CD4-positive, alpha-beta T cell treated with Interleukin-10 for 1 hour (primary cell): ENCODE measurements around the gene SYNGR2.
"Not testable (repeated sequence)": the region's sequence is repeated elsewhere in the genome, so short reads cannot be mapped to it uniquely, and the experiment has no call there.

Source experiments
- DNase-seq: peaks from one replicate; pipeline ENCODE4 v3.0.0-alpha.2; 2020

Gene SYNGR2

DNA sequence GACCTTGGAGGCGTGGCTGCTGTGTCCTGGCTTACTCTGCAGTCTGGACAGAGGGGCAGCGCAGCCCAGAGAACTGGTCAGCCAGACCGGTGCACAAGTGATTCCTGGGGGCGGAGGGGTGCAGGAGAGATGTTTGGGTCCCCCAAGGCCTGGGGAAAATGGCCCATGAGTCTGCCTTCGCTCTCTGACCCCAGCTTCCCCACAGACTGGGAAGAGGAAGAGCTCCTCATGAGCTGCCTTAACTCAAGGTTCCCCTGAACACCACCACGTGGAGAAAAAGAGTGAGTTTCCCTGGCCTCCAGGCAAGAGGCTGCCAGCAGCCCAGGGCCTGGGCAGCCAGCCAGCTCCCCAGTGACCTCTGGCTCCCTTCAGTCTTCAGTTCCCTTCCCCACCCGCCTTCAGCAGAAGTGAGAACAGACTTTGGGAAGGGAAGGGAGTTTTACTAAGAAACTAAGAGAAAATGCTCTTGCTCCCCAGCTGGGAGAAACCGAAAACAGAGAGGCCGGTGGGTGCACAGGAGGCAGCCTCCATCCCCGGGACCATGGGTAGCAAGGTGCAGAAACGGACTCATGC, 24.1 kb upstream of the SYNGR2 start:
- DNase-seq: no peak

DNA sequence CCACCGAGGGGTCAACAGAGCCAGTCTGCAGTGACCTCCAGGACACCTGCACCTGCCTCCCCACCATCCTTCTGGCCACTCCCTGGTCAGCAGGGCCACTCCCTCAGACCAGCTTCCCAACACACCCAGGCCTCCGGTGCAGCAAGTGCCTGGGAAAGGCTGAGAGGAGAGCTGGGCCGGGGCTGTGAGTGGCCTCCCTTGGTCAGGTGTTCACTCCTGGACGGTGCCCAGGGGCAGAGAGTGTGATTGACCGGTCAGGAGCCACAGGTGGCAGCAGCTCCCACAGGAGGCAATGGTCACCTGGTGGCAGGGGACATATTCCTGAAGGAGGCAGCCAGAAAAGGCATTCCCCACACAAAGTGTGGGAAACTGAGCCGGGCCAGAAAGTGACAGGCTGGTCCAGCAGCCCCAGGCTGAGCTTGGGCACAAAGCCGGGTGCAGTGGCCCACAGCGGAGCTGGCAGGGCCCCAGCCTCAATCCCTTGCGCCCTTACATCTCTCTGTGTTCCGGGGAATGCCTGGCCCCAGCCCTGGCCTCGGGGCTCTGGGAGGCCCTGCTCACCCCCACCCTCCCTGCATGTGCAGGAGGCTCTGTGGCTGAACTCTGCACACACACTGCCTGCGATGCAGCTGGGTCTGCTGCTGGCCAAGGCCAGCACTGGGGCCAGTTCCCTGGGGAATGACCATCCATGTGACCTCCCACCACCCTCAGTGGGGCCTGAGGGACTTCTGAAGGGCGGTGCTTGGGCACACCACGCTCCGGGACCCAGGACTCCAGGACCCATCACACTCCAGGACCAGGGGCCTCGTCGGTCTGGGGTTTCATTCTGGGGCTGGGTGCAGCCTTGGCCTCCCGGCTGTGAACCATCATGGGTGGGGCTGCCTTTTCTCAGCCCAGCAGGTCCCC, 23.4 kb upstream of the SYNGR2 start:
- no peak for DNase-seq

DNA sequence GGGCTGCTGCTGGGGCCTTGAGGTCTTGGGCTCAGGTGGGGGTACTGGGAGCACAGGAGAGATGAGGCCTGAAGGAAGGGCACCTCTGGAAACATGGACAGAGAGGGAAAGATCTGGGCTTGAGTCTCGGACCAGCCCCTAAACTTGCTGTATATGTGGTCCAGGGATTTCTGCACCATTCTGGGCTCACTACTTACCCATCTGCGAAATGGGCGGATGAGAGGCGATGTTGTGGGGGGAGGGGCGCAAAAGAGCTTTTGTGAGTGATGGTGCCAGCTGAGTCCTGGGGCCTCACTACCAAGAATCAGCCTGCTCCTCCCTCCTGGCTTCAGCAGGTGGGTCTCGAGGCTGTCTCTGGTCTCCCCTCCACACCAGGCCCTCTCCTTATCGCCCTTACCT, 21.9 kb upstream of the SYNGR2 start:
- no peak for DNase-seq

DNA sequence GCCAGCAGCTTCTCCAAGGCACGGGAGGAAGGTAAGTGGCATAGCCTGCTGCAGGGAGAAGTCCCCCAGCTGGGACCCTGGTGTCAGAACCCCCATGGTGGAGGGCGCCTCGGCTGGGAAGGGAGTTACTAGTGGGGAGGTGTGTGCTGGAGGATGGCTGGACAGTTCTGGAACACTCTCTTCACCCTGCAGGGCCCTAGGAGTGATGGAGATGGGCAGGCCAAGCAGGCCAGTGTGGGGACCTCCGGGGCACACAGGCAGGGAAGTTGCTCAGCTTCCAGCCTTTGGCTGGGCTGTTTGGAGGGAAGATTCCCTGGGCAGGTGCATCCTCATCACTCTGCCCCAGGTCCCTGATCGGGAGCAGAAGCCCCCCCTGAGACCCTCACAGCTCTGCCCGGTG, 21.5 kb upstream of the SYNGR2 start:
- no peak for DNase-seq

DNA sequence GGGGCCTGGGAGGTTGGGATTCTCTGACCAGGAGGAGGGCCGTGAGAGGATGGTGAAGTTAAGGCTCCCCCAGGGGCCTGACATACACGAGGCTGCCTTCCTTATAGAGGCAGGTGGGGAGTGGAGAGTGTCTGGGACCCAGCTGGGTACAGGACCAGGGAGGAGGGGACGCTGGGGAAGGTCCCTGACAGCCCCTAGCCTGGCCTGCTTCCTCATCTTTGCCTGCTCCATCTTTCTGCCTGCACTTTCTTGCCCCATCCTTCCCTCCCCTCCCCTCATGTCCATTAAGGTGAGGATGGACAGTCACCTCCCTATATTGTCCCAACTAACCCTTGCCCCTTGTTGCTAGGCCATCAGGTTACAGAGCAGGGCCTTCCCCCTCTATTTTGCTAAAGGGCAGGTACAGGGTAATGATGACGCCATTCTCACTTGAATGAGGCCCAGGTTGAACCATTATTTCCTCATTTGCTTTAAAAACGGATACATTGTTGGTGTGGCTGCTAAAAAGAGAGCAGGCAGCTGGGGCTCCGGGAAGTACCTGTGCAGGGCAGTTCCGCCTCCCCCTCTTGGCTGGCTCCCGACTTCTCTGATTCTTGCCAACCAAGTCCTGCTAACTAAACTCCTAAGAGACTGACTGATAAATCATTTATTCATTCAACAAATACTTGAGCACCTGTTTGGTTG, 20.9 kb upstream of the SYNGR2 start:
- no peak for DNase-seq

DNA sequence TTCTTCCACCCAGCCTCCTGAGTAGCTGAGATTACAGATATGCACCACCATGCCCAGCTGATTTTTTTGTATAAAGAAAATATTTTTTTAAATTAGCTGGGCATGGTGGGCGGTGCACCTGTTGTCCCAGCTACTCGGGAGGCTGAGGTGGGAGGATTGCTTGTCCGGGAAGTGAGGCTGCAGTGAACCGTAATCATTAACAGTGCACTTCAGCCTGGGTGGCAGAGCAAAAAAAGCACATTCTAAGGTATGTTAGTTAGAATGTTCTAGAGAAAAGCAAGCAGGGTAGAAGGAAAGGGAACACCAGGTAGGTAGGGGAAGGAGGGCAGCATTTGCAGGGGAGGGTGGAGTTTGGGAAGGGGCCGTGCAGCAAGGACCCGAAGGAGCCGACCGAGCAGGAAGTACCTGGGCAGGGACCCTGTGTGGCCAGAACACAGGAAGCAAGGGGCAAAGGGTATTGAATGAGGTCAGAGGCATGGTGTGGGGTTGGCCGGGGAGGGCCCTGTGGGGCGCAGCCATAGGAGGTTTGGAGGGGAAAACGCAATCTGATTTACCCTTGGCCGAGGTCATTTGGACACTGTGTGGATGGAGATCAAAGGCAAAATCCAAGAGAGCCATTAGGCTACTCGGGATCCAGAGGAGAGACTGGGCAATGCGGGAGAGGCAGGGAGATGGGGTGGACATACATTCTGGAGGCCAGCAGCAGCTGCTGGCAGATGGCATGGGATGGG, 19.9 kb upstream of the SYNGR2 start:
- no peak for DNase-seq

DNA sequence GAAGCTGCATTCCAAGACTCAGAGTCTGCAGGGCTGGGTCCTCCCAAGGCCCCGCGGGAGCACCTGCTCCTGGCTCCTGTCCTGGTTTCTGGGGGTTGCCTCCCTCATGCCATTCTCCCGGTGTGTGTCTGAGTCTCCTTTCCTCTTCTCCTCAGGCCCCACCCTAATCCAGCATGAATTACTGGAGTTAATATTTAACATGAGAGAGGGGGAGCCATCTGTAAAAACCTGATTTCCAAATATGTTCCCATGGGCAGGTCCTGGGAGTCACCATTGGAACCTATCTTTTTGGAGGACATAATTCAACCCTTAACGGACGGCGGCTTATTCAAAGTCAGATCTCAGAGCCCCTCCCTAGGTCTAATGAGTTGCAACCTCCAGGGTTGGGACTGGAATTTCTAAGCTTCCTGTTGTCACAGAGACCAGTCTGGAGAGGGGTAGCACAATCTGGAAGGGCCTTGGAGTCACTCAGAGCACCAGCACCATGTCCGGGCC, 16.8 kb upstream of the SYNGR2 start:
- DNase-seq: no peak

DNA sequence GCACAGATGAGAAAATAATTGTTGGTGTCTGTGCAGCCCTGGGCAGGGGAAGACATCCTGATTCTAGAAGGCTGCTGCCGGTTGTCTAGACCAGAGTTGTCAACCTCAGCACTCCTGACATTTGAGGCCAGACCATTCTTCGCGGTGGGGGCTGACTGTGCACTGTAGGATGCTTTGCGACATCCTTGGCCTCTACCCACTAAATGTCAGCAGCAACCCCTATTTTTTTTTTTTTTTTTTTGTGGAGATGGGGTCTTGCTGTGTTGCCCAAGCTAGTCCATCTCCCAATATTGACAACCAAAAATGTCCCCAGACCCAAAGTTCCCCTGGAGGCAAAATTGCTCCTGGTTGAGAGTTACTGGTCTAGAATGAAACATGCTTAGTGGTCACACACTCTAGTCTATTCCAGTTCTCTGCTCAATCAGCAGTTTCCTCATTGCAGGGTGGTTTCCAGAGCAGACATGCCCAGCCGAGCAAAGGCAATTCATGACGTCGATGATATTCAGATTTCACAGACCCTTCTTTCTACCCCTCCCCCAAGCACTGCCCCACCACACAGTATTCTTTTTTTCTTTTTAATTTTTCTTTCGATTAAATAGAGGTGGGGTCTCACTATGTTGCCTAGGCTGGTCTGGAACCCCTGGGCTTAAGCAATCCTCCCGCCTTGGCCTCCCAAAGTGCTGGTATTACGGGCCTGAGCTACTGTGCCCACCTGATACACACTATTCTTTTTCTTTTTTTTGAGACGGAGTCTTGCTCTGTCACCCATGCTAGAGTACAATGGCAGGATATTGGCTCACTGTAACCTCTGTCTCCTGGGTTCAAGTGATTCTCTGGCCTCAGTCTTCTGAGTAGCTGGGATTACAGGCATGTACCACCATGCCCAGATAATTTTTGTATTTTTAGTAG, 13.2 kb upstream of the SYNGR2 start:
- no peak for DNase-seq

DNA sequence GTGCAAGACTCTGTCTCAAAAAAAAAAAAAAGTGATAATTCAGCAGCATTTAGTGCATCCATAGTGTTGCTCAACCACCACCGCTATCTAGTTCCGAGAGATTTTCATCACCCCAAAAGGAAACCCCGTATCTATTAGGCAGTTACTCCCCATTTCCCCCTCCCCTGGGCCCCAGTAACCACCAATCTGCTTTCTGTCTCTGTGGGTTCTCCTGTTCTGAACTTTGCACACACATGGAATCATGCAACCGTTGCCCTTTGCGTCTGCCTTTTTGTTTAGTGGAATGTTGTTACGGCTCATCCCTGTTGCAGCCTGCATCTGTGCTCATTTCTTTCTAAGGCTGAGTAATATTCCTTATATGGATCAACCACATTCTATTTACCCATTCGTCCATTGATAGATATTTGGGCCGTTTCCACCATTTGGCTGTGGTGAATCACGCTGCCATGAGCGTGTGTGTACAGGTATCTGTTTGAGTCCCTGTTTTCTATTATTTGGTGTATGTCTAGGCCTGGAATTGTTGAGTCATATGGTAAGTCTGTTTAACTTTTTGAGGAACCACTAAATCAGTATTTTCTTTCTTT, 8.7 kb upstream of the SYNGR2 start:
- no peak for DNase-seq

DNA sequence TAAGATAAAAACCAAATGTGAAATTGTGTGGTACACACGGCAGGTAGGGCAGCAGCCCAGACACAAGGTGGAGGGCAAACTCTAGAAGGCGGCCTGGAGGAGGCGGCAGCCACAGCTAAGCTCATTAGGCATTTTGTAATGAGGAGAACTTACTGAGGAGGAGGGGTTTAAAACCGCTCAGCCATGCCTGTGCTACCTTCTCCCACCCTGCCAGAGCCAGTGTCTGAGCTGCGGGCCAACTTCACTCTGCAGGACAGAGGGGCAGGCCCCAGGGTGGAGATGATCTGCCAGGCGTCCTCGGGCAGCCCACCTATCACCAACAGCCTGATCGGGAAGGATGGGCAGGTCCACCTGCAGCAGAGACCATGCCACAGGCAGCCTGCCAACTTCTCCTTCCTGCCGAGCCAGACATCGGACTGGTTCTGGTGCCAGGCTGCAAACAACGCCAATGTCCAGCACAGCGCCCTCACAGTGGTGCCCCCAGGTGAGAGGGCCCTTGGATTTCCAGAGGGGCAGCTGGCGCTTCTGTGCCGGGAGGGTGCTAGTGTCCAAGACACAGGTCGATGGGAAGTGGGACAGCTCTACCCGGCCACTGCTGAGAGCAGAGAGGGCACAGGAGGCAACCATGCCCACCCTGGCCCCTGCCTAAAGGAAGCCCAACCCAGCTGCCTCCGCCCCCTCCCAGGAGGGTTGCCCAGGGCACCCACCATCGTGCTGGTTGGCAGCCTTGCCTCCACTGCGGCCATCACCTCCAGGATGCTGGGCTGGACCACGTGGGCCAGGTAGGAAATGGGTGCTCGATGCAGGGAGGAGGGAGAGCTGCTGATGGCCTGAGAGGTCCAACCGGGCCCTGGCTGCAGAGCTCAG, 4.3 kb upstream of the SYNGR2 start:
- DNase-seq: no peak

DNA sequence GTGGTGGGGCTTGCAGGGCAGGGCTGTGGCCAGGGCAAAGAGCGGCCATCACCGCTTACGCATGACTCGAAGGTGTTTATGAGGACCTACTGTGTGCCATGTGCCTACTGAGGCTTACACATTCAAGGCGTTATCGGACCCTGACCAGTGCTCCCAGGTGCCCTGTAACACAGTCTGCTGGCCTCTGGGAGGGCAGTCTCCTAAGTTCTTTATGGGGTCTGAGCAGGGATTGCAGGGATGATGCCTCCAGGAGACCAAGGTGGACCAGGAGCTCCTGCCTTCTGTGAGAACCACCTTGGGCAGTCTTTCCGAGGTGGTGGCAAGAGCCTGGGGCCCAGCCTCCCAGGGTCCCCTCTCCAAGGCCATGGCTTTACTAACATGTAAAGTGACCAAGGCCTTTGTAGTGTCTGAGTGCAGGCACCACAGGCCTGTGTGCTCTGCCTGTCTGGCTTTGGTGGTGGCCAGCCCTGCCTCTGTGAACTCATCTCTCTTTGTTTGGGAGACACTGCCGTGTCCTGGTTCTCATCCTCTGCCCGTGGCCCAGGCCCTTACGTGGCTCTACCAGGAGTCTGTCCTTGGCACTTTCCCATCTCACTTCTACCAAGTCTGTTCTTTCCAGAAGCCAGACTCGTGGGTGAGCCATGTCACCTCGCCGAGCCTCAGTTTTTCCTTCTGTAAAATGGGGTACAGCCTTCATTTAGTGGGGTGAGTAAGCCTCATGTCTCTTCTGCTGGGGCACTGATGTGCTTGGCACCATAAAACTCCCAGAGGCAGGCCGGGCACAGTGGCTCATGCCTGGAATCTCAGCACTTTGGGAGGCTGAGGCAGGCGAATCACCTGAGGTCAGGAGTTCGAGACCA, 3.4 kb upstream of the SYNGR2 start:
- DNase-seq: no peak

DNA sequence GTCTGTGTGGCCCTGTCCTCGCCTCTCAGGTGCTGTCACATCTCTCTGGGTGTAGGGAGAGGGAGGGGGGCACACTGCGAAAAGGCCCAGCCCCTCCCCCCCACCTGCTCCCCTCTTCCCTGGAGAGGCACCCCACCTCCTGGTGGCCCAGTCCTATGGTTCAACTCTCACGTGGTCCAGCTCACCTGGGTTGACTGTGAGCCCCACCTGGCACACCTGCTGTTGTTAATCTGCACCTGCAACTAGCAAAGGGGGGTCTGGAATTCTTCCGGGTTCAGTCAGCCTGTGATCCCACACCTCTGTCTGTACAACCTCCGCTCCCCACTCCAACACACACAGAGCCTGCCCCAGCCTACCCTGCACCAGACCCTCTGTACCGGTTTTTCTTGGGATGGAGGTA, 2.0 kb upstream of the SYNGR2 start:
- DNase-seq: no peak

DNA sequence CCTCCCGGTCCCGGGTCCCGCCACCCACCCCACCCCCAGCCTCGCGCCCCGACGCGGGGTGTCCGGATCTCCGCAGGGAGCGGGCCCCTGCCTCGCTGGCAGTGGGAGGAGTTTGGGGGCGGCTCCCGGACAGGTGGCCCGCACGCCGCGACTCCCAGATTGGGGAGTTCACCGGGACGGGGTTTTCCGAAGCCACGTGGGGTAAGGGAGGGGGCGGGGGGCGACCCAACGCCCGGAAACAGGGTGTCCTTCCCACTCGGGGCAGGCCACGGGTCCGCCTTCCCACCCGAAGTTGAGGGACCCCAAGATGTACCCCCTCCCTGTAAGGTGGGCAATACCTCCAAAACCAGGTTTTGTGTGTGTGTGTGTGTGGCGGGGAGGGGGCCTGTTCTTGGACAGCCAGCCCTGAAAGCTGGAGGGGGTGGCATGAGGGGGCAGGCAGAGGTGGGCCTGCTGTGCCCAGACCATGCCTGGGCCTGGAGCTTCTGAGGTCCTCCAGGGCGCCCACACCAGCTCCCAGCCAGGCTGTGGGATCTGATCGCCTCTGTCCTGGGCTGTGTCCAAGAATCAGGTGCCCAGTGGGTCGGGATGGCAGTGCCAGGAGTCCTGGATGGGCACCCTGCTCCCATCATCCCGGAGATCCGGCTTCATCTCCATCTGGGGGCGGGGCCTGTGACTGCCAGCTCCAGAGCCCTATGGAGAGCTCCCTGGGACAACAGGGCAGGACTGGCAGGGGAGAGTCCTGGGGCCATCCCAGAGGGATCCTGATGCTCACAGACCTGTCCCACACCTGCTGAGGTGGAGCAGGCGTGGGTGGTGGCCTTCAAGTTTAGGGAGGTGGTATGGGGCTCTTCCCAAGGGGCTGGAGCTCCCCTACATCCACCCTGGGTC, 767 bp downstream of the SYNGR2 start:
- DNase-seq: peak; percentile 77

DNA sequence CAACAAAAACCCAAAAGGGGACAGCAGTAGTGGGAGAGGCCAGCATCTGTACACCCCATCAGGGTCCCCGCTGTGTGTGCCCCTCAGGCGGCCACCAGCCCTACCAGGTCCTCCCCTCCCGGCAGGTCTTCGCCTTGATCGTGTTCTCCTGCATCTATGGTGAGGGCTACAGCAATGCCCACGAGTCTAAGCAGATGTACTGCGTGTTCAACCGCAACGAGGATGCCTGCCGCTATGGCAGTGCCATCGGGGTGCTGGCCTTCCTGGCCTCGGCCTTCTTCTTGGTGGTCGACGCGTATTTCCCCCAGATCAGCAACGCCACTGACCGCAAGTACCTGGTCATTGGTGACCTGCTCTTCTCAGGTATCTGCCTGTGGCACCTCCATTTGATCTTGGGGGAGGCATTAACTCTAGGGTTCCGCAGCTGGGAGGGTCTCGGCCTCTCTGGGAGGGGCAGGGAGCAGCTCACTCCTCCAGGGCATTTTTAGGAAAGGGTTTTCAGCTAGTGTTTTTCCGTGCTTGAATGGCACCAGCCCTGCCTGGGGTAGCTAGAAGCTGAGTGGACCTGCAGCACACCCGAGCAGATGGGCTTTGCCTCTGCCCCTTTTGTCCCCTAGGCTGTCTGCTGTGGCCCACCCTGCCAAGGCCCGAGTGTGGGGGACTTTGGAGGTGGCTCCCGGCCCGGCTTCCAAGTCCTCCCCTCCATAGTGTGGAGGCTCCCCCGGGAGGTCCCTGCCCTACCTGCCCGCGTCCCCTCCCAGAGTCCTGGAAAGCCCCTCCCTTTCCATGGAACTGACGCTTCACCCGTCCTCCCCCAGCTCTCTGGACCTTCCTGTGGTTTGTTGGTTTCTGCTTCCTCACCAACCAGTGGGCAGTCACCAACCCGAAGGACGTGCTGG, 2.6 kb downstream of the SYNGR2 start:
- DNase-seq: no peak

DNA sequence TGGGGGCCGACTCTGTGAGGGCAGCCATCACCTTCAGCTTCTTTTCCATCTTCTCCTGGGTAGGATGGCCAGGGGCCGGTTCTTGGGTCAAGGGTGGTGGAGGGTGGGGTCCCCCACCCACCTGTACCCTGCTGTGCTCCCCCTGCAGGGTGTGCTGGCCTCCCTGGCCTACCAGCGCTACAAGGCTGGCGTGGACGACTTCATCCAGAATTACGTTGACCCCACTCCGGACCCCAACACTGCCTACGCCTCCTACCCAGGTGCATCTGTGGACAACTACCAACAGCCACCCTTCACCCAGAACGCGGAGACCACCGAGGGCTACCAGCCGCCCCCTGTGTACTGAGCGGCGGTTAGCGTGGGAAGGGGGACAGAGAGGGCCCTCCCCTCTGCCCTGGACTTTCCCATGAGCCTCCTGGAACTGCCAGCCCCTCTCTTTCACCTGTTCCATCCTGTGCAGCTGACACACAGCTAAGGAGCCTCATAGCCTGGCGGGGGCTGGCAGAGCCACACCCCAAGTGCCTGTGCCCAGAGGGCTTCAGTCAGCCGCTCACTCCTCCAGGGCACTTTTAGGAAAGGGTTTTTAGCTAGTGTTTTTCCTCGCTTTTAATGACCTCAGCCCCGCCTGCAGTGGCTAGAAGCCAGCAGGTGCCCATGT, 3.3 kb downstream of the SYNGR2 start:
- not testable (repeated sequence) for DNase-seq

DNA sequence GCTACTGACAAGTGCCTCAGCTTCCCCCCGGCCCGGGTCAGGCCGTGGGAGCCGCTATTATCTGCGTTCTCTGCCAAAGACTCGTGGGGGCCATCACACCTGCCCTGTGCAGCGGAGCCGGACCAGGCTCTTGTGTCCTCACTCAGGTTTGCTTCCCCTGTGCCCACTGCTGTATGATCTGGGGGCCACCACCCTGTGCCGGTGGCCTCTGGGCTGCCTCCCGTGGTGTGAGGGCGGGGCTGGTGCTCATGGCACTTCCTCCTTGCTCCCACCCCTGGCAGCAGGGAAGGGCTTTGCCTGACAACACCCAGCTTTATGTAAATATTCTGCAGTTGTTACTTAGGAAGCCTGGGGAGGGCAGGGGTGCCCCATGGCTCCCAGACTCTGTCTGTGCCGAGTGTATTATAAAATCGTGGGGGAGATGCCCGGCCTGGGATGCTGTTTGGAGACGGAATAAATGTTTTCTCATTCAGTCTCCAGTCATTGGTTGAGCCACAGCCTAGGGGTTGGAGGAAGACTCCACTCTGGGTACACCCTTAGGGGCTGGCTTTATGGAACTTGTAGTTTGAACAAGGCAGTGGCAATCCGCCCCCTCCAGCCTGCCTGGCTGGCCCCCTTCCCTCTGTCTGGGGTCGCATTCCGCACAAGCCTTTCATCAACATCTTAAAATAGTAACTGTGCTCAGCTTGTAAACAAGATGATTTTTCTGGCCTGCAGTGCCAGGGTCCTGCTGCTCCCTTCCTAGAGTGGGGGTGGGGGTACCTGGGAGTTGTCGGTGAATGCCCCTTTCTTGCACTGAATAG, 4.1 kb downstream of the SYNGR2 start:
- no peak for DNase-seq
